IPS-18a (cell line): ENCODE measurements around the gene TNPO1.

Source experiments
- H3K27ac ChIP-seq: one replicate; pipeline ENCODE4 v1.5.1; 2013; ENCODE audit warnings: low read length
- H3K27me3 ChIP-seq: one replicate; pipeline ENCODE4 v1.6.1; 2013; ENCODE audit warnings: mild to moderate bottlenecking, low read length; ENCODE audit not compliant: control insufficient read depth, insufficient read depth
- H3K36me3 ChIP-seq: one replicate; pipeline ENCODE4 v1.6.1; 2013; ENCODE audit warnings: low read depth, low read length; ENCODE audit not compliant: control insufficient read depth
- H3K4me1 ChIP-seq: one replicate; pipeline ENCODE4 v1.6.1; 2013; ENCODE audit warnings: low read depth, low read length; ENCODE audit not compliant: control insufficient read depth
- H3K4me3 ChIP-seq: one replicate; pipeline ENCODE4 v1.5.1; 2013; ENCODE audit warnings: low read length
- H3K9ac ChIP-seq: one replicate; pipeline ENCODE4 v1.6.1; 2013; ENCODE audit warnings: mild to moderate bottlenecking, low read length, moderate library complexity
- H3K9me3 ChIP-seq: one replicate; pipeline ENCODE4 v1.6.1; 2013; ENCODE audit warnings: low read depth, low read length; ENCODE audit not compliant: control insufficient read depth

Gene TNPO1

GRCh38 chr5:72955768-72956323 lies 139.4 kb downstream of the TNPO1 start, which contains the start of gene FCHO2:
Gene FCHO2 (plus strand): TSS chr5:72956041. CDS start chr5:72956097, 56 bp downstream.
- H3K27ac ChIP-seq, result no peak within 1 kb of the TSS
- H3K4me3 ChIP-seq, result peak within 1 kb of the TSS; percentile 79
- peaks cover 21% of the 10 kb centered on the region for H3K27me3 ChIP-seq
- no peaks in the 10 kb centered on the region for H3K9me3 ChIP-seq
- peaks cover 17% of the 10 kb centered on the region for H3K4me1 ChIP-seq
- H3K9ac ChIP-seq, result peak within 1 kb of the TSS; percentile 76
- H3K36me3 ChIP-seq, result no peaks in the 10 kb centered on the region

GRCh38 chr5:72956324-72957140 lies 140.1 kb downstream of the TNPO1 start:
- H3K27ac ChIP-seq, result no peak overlapping the region
- no peaks in the 10 kb centered on the region for H3K36me3 ChIP-seq
- no peaks in the 10 kb centered on the region for H3K9me3 ChIP-seq
- peaks cover 21% of the 10 kb centered on the region for H3K27me3 ChIP-seq
- H3K4me3 ChIP-seq, result peak overlapping the region; percentile 79
- peak overlapping the region; percentile 76 for H3K9ac ChIP-seq
- H3K4me1 ChIP-seq, result peaks cover 17% of the 10 kb centered on the region

- H3K9ac ChIP-seq, result no peak overlapping the region
- H3K27ac ChIP-seq, result no peak overlapping the region
Observed at GRCh38 chr5:72957337-72957736, 140.9 kb downstream of the TNPO1 start.

GRCh38 chr5:72959257-72959656 lies 142.8 kb downstream of the TNPO1 start:
- Histone ChIP-seq H3K4me1 (peaks cover 9% of the 10 kb centered on the region), H3K36me3 (no peaks in the 10 kb centered on the region), H3K9me3 (no peaks in the 10 kb centered on the region), H3K4me3 (no peak overlapping the region), H3K27me3 (peaks cover 21% of the 10 kb centered on the region), H3K9ac (no peak overlapping the region), H3K27ac (no peak overlapping the region)

More at GRCh38 chr5:72957337-72957736, 140.9 kb downstream of the TNPO1 start:
- H3K4me1 ChIP-seq, result peaks cover 17% of the 10 kb centered on the region
- H3K9me3 ChIP-seq, result no peaks in the 10 kb centered on the region
- peak overlapping the region; percentile 79 for H3K4me3 ChIP-seq
- peaks cover 21% of the 10 kb centered on the region for H3K27me3 ChIP-seq
- H3K36me3 ChIP-seq, result no peaks in the 10 kb centered on the region
